Activated T-cell treated with anti-CD3 and anti-CD28 coated beads, Interleukin-2, amount 50 U/mL, for 24 hours (primary cell): ENCODE measurements around the gene RAB23.

Source experiments
- DNase-seq: peaks from one replicate; pipeline ENCODE4 v3.0.0-alpha.2; 2020
- H3K27ac Mint-ChIP-seq: 2 replicates; pipeline ENCODE4 v1.8.0; 2020; ENCODE audit warnings: mild to moderate bottlenecking, mixed read lengths
- H3K27me3 Mint-ChIP-seq: 2 replicates; pipeline ENCODE4 v1.8.0; 2020; ENCODE audit warnings: mixed read lengths
- H3K36me3 Mint-ChIP-seq: 2 replicates; pipeline ENCODE4 v1.8.0; 2020; ENCODE audit warnings: low read depth, mixed read lengths
- H3K4me1 Mint-ChIP-seq: 2 replicates; pipeline ENCODE4 v1.8.0; 2020; ENCODE audit warnings: low read depth, mixed read lengths
- H3K4me3 Mint-ChIP-seq: 2 replicates; pipeline ENCODE4 v1.8.0; 2020; ENCODE audit warnings: mild to moderate bottlenecking, moderate library complexity, mixed read lengths
- H3K9me3 Mint-ChIP-seq: 2 replicates; pipeline ENCODE4 v1.8.0; 2020; ENCODE audit warnings: mixed read lengths

Gene RAB23

GRCh38 chr6:57143690-57144089 lies 78.4 kb downstream of the RAB23 start:
- DNase-seq: no peak
- Mint-ChIP-seq H3K4me1 (peaks cover 24% of the 10 kb centered on the region), H3K27ac (no peak overlapping the region), H3K4me3 (no peak overlapping the region), H3K27me3 (no peaks in the 10 kb centered on the region), H3K36me3 (peaks cover 87% of the 10 kb centered on the region), H3K9me3 (no peaks in the 10 kb centered on the region)

- H3K9me3 Mint-ChIP-seq: no peaks in the 10 kb centered on the region
- peaks cover 16% of the 10 kb centered on the region for H3K4me1 Mint-ChIP-seq
- DNase-seq: no peak
- H3K4me3 Mint-ChIP-seq: no peak overlapping the region
- no peak overlapping the region for H3K27ac Mint-ChIP-seq
- no peaks in the 10 kb centered on the region for H3K27me3 Mint-ChIP-seq
- peaks cover 81% of the 10 kb centered on the region for H3K36me3 Mint-ChIP-seq
Observed at GRCh38 chr6:57142178-57142525, 80.0 kb downstream of the RAB23 start.

GRCh38 chr6:57141451-57142177 lies 80.5 kb downstream of the RAB23 start:
- DNase-seq: no peak
- H3K36me3 Mint-ChIP-seq: peaks cover 81% of the 10 kb centered on the region
- peaks cover 18% of the 10 kb centered on the region for H3K4me1 Mint-ChIP-seq
- H3K9me3 Mint-ChIP-seq: no peaks in the 10 kb centered on the region
- no peaks in the 10 kb centered on the region for H3K27me3 Mint-ChIP-seq
- no peak overlapping the region for H3K4me3 Mint-ChIP-seq
- no peak overlapping the region for H3K27ac Mint-ChIP-seq

- Mint-ChIP-seq H3K36me3 (peaks cover 83% of the 10 kb centered on the region), H3K27me3 (no peaks in the 10 kb centered on the region), H3K4me1 (peaks cover 11% of the 10 kb centered on the region), H3K27ac (no peak overlapping the region), H3K9me3 (no peaks in the 10 kb centered on the region), H3K4me3 (no peak overlapping the region)
- no peak for DNase-seq
Observed at GRCh38 chr6:57138026-57138425, 84.1 kb downstream of the RAB23 start.

- DNase-seq: no peak
- Mint-ChIP-seq H3K4me1 (peaks cover 11% of the 10 kb centered on the region), H3K27ac (peak overlapping the region; percentile 9), H3K27me3 (no peaks in the 10 kb centered on the region), H3K9me3 (no peaks in the 10 kb centered on the region), H3K4me3 (no peak overlapping the region), H3K36me3 (peaks cover 82% of the 10 kb centered on the region)
Observed at GRCh38 chr6:57137350-57137749, 84.8 kb downstream of the RAB23 start.
